ENCODE results near the gene UTP11.
"Not testable (repeated sequence)": the region's sequence is repeated elsewhere in the genome, so short reads cannot be mapped to it uniquely, and the experiment has no call there.

The UTP11 gene

GRCh38 chr1:38026592-38027200 is 14.2 kb downstream of the UTP11 start:
- FAIRE-seq (no peak), DNase-seq (ENCODE audit: insufficient read length, low spot score) (no peak)

- FAIRE-seq (no peak), DNase-seq (ENCODE audit: insufficient read length, low spot score) (no peak)
These were observed 14.9 kb downstream of the UTP11 start for GRCh38 chr1:38027201-38028104.

GRCh38 chr1:38028105-38028591 is 15.6 kb downstream of the UTP11 start:
- FAIRE-seq = no peak
- DNase-seq (ENCODE audit: insufficient read length, low spot score) = no peak

- FAIRE-seq (no peak), DNase-seq (ENCODE audit: insufficient read length, low spot score) (no peak)
These were observed 16.1 kb downstream of the UTP11 start for GRCh38 chr1:38028671-38029070.

GRCh38 chr1:38029081-38029681 is 16.6 kb downstream of the UTP11 start:
- FAIRE-seq = no peak

GRCh38 chr1:38029685-38030511 is 17.4 kb downstream of the UTP11 start:
- FAIRE-seq (peak; percentile 76), DNase-seq (ENCODE audit: insufficient read length, low spot score) (peak; percentile 87)

More at GRCh38 chr1:38029081-38029681, 16.6 kb downstream of the UTP11 start:
- no peak for DNase-seq (ENCODE audit: insufficient read length, low spot score)

- no peak for DNase-seq (ENCODE audit: insufficient read length, low spot score)
- FAIRE-seq = no peak
These were observed 18.3 kb downstream of the UTP11 start for GRCh38 chr1:38030596-38031512.

GRCh38 chr1:38031513-38031866 is 19.0 kb downstream of the UTP11 start:
- DNase-seq (ENCODE audit: insufficient read length, low spot score) (no peak), FAIRE-seq (no peak)

- DNase-seq (ENCODE audit: insufficient read length, low spot score); FAIRE-seq: not testable (repeated sequence)
These were observed 20.5 kb downstream of the UTP11 start for GRCh38 chr1:38032992-38033391.

GRCh38 chr1:38034871-38035270 is 22.3 kb downstream of the UTP11 start:
- FAIRE-seq (no peak), DNase-seq (ENCODE audit: insufficient read length, low spot score) (no peak)

GRCh38 chr1:38037221-38037939 is 24.8 kb downstream of the UTP11 start:
- FAIRE-seq = no peak

GRCh38 chr1:38038861-38039260 is 26.3 kb downstream of the UTP11 start:
- no peak for DNase-seq (ENCODE audit: insufficient read length, low spot score)

More at GRCh38 chr1:38037221-38037939, 24.8 kb downstream of the UTP11 start:
- no peak for DNase-seq (ENCODE audit: insufficient read length, low spot score)

GRCh38 chr1:38039331-38040088 is 27.0 kb downstream of the UTP11 start:
- DNase-seq (ENCODE audit: insufficient read length, low spot score) (no peak), FAIRE-seq (no peak)

More at GRCh38 chr1:38038861-38039260, 26.3 kb downstream of the UTP11 start:
- FAIRE-seq = no peak

- no peak for FAIRE-seq
- DNase-seq (ENCODE audit: insufficient read length, low spot score) = no peak
These were observed 29.7 kb downstream of the UTP11 start for GRCh38 chr1:38041936-38042834.

- DNase-seq (ENCODE audit: insufficient read length, low spot score) (no peak), FAIRE-seq (no peak)
These were observed 30.7 kb downstream of the UTP11 start for GRCh38 chr1:38043036-38043747.

All from HTR-8/SVneo (cell line).